ENCODE data around the gene CD6. TPM values are rescaled to one million over a fixed set of nuclear protein-coding genes. Genes with fewer than 3 reads are reported as not detected.

Gene CD6
- total and polyA plus RNA-seq, 2 of the 8 experiments (the other 6 are each of a cell fraction or from before 2014, with no cell fraction given) = 0.03 TPM; not detected in 1

DNA sequence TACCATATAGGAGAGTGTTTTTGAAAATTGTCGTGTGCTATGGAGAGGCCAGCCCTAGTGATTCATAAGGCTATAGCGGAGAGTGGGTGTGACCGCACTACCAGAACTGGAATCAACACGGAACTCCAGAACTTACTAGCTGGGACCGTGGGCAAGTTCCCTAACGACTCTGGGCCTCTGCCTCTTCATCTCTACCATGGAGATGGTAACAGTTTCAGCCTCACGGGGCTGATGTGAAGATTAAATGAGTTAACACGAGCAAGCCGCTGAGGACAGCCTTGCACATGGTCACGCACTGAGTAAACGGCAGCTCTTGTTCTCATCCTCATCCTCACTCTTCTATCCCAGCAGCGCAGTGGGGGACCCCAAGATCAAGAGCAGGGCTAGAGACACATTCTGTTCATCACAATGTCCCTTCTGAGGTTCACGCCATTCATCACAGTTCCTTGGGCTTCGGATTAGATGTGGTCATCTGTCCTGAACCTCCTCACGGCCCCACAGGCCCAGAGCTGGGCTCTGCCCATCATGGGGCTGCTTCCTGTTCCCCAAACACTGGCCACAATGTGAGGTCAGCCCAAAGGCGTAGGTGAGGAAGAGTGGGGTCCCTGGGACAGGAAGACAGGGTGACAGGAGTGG, 83.6 kb downstream of the CD6 start:
- Histone ChIP-seq H2BK15ac (ENCODE audit: low read length) (no peak overlapping the region), H2AFZ (ENCODE audit: low read length) (no peak overlapping the region), H3K36me3 (ENCODE audit: control insufficient read depth in 2 of 4, insufficient read depth in 4 of 4, low read length in 3 of 4) (no peaks in the 10 kb centered on the region), H3K79me1 (ENCODE audit: low read depth, low read length) (no peaks in the 10 kb centered on the region), H3K4ac (replicated peaks; ENCODE audit: insufficient read length, low read depth, low read length) (no peak overlapping the region), H3K4me1 (replicated peaks in 1 of 4; ENCODE audit: control insufficient read depth in 3 of 4, insufficient read depth in 4 of 4, low read length in 3 of 4) (no peaks in the 10 kb centered on the region), H2BK5ac (ENCODE audit: low read depth, low read length) (no peak overlapping the region), H3K4me3 (ENCODE audit: extremely low read depth in 1 of 4, insufficient read depth in 2 of 4, low read depth in 3 of 4, low read length in 4 of 4) (no peak overlapping the region), H3K4me2 (ENCODE audit: insufficient read depth in 1 of 2, low read depth in 2 of 2, low read length in 2 of 2) (no peak overlapping the region), H4K5ac (ENCODE audit: insufficient read length, low read depth, low read length) (no peak overlapping the region), H2BK12ac (ENCODE audit: low read depth, low read length) (no peak overlapping the region), H3K56ac (replicated peaks; ENCODE audit: insufficient read length, low read depth, low read length) (no peak overlapping the region), H2BK20ac (ENCODE audit: low read length) (no peak overlapping the region), H3K18ac (ENCODE audit: extremely low read depth, low read length) (no peak overlapping the region), H3K14ac (ENCODE audit: insufficient read length) (no peak overlapping the region), H3K27me3 (replicated peaks in 1 of 4; ENCODE audit: control insufficient read depth in 3 of 4, extremely low read depth in 1 of 4, insufficient read depth in 3 of 4, low read length in 3 of 4) (no peaks in the 10 kb centered on the region), H3K23ac (ENCODE audit: insufficient read length) (no peak overlapping the region), H4K91ac (replicated peaks; ENCODE audit: insufficient read length, low read length) (no peak overlapping the region), H3K23me2 (ENCODE audit: low read depth, low read length) (no peaks in the 10 kb centered on the region), H3K9me3 (ENCODE audit: insufficient read depth in 2 of 2, low read depth in 1 of 2, low read length in 1 of 2) (no peaks in the 10 kb centered on the region), H4K8ac (ENCODE audit: extremely low read depth, insufficient read depth, low read length) (no peak overlapping the region), H3K9ac (replicated peaks in 1 of 4; ENCODE audit: extremely low read depth in 1 of 4, low read depth in 3 of 4, low read length in 3 of 4) (no peak overlapping the region), H3K79me2 (ENCODE audit: control insufficient read depth in 1 of 2, insufficient read depth in 2 of 2, low read length in 2 of 2) (no peaks in the 10 kb centered on the region), H3K27ac (ENCODE audit: low read depth, low read length) (no peak overlapping the region), H2AK5ac (ENCODE audit: low read depth, low read length) (no peak overlapping the region), H4K20me1 (replicated peaks in 1 of 2; ENCODE audit: control insufficient read depth in 1 of 2, insufficient read depth in 2 of 2, low read length in 2 of 2) (no peaks in the 10 kb centered on the region), H2BK120ac (replicated peaks; ENCODE audit: low read depth, low read length) (no peak overlapping the region)
- ChIA-PET CTCF (ENCODE audit: partially characterized antibody) (interaction anchor here (1.3 to 2.9 kb wide), 2 partner anchors 12 to 132 kb away, joined by 3 to 10 read pairs; no protein-coding TSS in a partner anchor), POLR2A (ENCODE audit: partially characterized antibody) (no interaction called here)
- 86% methylated on average over 16 of the region's 16 CpGs; no CpG with 5 or more reads in 1 of the 2 experiments for WGBS, 2 experiments (ENCODE audit: extremely low coverage in 1 of 2, insufficient coverage in 1 of 2, insufficient read length in 1 of 2, insufficient replicate concordance in 2 of 2, low coverage in 1 of 2, low lambda C conversion rate in 2 of 2, missing lambda C conversion rate in 1 of 2)
- FAIRE-seq (no peak), DNase-seq (ENCODE audit: low read depth in 1 of 2, low spot score in 2 of 2) (no peak)
- no peak for TF ChIP-seq CHD2 (IDR thresholded peaks at IDR 0.05; ENCODE audit: low read length)
- TF ChIP-seq, protein P1, sequence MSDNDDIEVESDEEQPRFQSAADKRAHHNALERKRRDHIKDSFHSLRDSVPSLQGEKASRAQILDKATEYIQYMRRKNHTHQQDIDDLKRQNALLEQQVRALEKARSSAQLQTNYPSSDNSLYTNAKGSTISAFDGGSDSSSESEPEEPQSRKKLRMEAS (IDR thresholded peaks at IDR 0.05) = no peak
- TF ChIP-seq KDM4A (IDR thresholded peaks at IDR 0.05; ENCODE audit: low read depth, low read length, severe bottlenecking) = no peak
- TF ChIP-seq SIRT6 (IDR thresholded peaks at IDR 0.05; ENCODE audit: low read length) = no peak
- TF ChIP-seq CHD1 (IDR thresholded peaks at IDR 0.05; ENCODE audit: low read depth, low read length) = no peak
- TF ChIP-seq CBX5 (IDR thresholded peaks at IDR 0.05; ENCODE audit: low read depth, low read length) = no peak

All from H1 (cell line).